ENCODE data around the gene SLC25A47. TPM values are rescaled to one million over a fixed set of nuclear protein-coding genes. Genes with fewer than 3 reads are reported as not detected.

Gene SLC25A47, protein sequence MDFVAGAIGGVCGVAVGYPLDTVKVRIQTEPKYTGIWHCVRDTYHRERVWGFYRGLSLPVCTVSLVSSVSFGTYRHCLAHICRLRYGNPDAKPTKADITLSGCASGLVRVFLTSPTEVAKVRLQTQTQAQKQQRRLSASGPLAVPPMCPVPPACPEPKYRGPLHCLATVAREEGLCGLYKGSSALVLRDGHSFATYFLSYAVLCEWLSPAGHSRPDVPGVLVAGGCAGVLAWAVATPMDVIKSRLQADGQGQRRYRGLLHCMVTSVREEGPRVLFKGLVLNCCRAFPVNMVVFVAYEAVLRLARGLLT
- total RNA-seq (not detected), polyA plus RNA-seq (ENCODE audit: insufficient read length in 6 of 6) (not detected)
- long read RNA-seq, donor 1 = 0 reads
- long read RNA-seq, donor 2 = 0 reads
- long read RNA-seq, donor 3 = 0 reads
- long read RNA-seq, donor 4 = 0 reads
- long read RNA-seq, donor 5 = 0 reads
- long read RNA-seq, donor 6 = 0 reads
- long read RNA-seq, donor 7 = 0 reads
- long read RNA-seq, donor 8 = 0 reads
- long read RNA-seq, donor 9 = 0 reads
- long read RNA-seq, donor 10 = 0 reads
- long read RNA-seq, donor 11 = 0 reads
- long read RNA-seq, donor 12 = 0 reads

DNA sequence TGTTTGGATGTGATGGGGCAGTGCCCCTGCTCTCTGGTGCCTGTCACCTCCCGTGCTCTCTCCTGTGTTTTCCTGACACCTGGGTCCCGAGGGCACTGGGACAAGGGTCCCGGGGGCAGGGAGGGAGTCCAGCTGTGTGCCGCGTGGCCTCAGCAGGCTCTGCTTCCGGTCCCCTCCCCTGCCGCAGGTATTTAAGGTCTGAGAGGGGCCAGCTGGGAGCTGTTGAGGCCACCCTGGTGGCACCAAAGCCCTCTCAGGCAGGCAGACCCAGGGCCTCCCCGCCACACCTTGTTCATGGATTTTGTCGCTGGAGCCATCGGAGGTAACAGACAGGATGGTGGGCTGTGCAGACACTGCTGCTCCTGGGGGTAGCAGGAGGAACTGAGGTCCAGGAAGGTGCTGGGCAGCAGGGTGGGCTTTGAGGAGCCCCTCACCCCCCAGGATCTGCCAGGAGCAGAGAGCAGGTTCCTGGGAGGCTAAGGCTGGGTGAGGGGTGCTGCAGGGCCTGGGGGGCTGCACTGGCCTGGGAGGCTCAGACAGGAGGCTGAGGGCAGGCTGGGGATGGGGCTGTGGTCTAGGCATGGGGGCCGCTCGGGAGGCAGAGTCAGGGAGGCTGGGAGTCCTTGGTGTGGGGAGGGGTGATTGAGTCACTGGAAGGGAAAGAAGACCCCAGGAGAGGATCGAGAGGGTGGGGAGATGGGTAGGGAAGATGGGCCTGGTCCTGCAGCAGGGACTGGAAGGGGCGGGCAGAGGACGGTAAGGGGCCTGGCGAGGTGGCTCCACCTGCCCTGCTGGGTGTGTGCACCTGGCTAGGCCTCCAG, at the start of gene SLC25A47:
Gene SLC25A47, plus strand, starts transcription at position 219 of the 821 bp plus-strand sequence. Its CDS starts 76 bp downstream, at position 295.
- H3K9me3 ChIP-seq = no peaks in the 10 kb centered on the region
- H3K4me3 ChIP-seq = no peak within 1 kb of the TSS
- H3K27me3 ChIP-seq = no peaks in the 10 kb centered on the region
- no peak for DNase-seq
- TF ChIP-seq, protein P1, sequence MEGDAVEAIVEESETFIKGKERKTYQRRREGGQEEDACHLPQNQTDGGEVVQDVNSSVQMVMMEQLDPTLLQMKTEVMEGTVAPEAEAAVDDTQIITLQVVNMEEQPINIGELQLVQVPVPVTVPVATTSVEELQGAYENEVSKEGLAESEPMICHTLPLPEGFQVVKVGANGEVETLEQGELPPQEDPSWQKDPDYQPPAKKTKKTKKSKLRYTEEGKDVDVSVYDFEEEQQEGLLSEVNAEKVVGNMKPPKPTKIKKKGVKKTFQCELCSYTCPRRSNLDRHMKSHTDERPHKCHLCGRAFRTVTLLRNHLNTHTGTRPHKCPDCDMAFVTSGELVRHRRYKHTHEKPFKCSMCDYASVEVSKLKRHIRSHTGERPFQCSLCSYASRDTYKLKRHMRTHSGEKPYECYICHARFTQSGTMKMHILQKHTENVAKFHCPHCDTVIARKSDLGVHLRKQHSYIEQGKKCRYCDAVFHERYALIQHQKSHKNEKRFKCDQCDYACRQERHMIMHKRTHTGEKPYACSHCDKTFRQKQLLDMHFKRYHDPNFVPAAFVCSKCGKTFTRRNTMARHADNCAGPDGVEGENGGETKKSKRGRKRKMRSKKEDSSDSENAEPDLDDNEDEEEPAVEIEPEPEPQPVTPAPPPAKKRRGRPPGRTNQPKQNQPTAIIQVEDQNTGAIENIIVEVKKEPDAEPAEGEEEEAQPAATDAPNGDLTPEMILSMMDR (IDR thresholded peaks at IDR 0.05) = no peak
- no peak for ATAC-seq
- no peaks in the 10 kb centered on the region for H3K36me3 ChIP-seq
- peaks cover 2 to 5% of the 10 kb centered on the region in 2 donors for H3K4me1 ChIP-seq
- H3K27ac ChIP-seq = no peak within 1 kb of the TSS
- intact Hi-C loops (cut with DNase I) = no loop called here

DNA sequence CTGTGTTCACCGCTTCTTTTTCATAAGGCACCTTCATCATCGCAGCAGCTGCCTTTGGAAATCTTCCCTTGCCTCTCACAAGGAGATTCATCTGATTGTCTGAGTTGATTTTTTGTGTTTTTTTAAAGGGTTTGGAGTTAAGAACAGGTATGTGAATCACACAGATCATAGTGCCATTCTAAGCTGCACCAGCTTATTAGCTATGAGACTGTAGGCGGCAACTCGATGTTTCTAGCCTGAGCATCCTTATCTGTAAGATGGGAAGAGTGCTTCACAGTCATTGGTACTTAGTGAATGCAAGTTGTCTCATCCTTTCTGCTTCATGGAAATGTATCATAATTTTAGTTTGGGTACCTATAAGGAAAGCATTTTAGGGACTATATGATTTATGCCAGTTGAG, 48.9 kb upstream of the SLC25A47 start:
- TF ChIP-seq, protein P1 (IDR thresholded peaks at IDR 0.05) = no peak
- ATAC-seq (no peak), DNase-seq (no peak)
- Histone ChIP-seq H3K4me1 (peaks cover 9 to 61% of the 10 kb centered on the region in 2 donors), H3K9me3 (no peaks in the 10 kb centered on the region), H3K4me3 (no peak overlapping the region), H3K27me3 (no peaks in the 10 kb centered on the region), H3K27ac (peak overlapping the region in 1 of 2 donors; percentile 33), H3K36me3 (peaks cover 0 to 21% of the 10 kb centered on the region in 2 donors)
- intact Hi-C loops (cut with DNase I) = no loop called here

DNA sequence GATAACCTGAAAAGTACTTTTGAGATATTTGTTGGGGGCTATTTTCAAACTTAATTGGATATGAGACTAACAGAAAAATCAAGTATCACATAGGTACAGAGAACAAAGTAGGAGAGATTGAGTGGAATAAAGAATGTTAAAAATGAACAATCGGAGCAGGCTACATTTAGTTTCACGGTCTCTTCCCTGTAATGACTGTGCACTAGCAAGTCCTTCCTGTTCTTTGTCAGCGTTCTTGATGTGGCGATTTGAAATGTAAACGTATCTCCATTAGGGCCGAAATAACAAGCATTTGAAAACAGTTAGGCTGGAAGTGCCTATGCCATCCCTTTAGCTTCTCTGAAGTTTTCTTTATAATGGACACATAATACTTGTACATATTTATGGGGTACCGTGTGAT, 47.9 kb upstream of the SLC25A47 start:
- Histone ChIP-seq H3K27me3 (no peaks in the 10 kb centered on the region), H3K27ac (no peak overlapping the region), H3K4me1 (peaks cover 10 to 69% of the 10 kb centered on the region in 2 donors), H3K36me3 (peaks cover 0 to 21% of the 10 kb centered on the region in 2 donors), H3K4me3 (no peak overlapping the region), H3K9me3 (no peaks in the 10 kb centered on the region)
- ATAC-seq (no peak), DNase-seq (no peak)
- TF ChIP-seq, protein P1 (IDR thresholded peaks at IDR 0.05) = no peak
- intact Hi-C loops (cut with DNase I) = no loop called here

DNA sequence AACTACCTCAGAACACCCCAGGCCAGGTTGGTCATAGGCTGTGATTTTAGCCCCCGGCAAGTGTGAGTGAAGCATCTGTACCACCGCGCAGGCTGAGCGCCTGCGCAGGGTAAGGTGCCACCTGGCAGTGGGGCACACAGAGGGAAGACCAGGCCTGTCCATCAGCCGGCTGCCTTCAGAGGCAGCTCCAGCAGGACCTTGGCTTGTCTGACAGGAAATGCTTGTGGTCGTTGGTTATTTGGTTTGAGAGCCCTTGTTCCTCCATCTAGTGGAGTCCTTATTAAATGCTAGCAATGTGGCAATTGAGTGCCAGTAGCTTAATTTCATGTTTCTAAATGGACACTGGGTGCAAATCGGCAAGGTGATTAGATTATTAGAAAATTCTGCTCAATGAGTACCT, 44.4 kb upstream of the SLC25A47 start:
- peak; percentile 75 for ATAC-seq

More for the DNA sequence above, 44.4 kb upstream of the SLC25A47 start:
- peak in 2 of 4 donors; percentile 29 to 69 for DNase-seq
- H3K36me3 ChIP-seq = peaks cover 0 to 21% of the 10 kb centered on the region in 2 donors
- TF ChIP-seq, protein P1 (IDR thresholded peaks at IDR 0.05) = no peak
- peaks cover 16 to 68% of the 10 kb centered on the region in 2 donors for H3K4me1 ChIP-seq
- no peaks in the 10 kb centered on the region for H3K27me3 ChIP-seq
- intact Hi-C loops (cut with DNase I) = no loop called here
- no peaks in the 10 kb centered on the region for H3K9me3 ChIP-seq
- H3K27ac ChIP-seq = peak overlapping the region in 1 of 2 donors; percentile 33
- no peak overlapping the region for H3K4me3 ChIP-seq

Measured in left lung (tissue), 14 donors.